B cell (primary cell): ENCODE data around the gene COPS3. TPM values are rescaled to one million over a fixed set of nuclear protein-coding genes. Genes with fewer than 3 reads are reported as not detected.

ENCODE experiments used
- ATAC-seq: fragments of 200-7000 bp; cut with Tn5 transposase; one replicate; pipeline ENCODE4 v1.10.0; 2021; ENCODE audit warnings: low read depth, mild to moderate bottlenecking, moderate number of reproducible peaks, moderate library complexity
- CTCF ChIA-PET: fragments of 350-600 bp; sonication (Branson Sonifier 250); formaldehyde crosslinking; loops from one replicate; lab custom pipeline; 2021; ENCODE audit warnings: antibody characterized with exemption, inconsistent platforms; lab: Charles Lee
- POLR2A ChIA-PET: fragments of 350-600 bp; sonication (Branson Sonifier 250); formaldehyde crosslinking; loops from one replicate; lab custom pipeline; 2021; ENCODE audit warnings: antibody characterized with exemption; lab: Charles Lee
- DNase-seq: peaks from one replicate; pipeline ENCODE4 v3.0.0; 2013
- H2AFZ ChIP-seq: 2 replicates; pipeline ENCODE4 v1.6.1; 2012; ENCODE audit warnings: mild to moderate bottlenecking, low read depth, low read length; ENCODE audit not compliant: insufficient read depth, poor library complexity, severe bottlenecking
- H3K27ac ChIP-seq, 2 donors: 1 replicate in 1 of 2; 2 replicates in 1 of 2; pipeline ENCODE4 v1.5.1; 2012 to 2013; ENCODE audit warnings: low read length in 2 of 2, mild to moderate bottlenecking in 2 of 2, moderate library complexity in 1 of 2
- H3K27me3 ChIP-seq, 4 experiments: fragments of 200-600 bp in 1 of 4; sonication (generic) in 1 of 4; replicated peaks in 1 of 4; 1 replicate in 2 of 4; 2 replicates in 2 of 4; pipeline versions ENCODE4 v1.6.1 to v1.7.0; 2013 to 2016; ENCODE audit warnings: low read length in 3 of 4, mild to moderate bottlenecking in 2 of 4, mixed read lengths in 1 of 4, moderate library complexity in 1 of 4; ENCODE audit not compliant: insufficient read depth in 4 of 4, control insufficient read depth in 3 of 4; ENCODE audit errors: control extremely low read depth in 1 of 4
- H3K36me3 ChIP-seq, 2 experiments: replicated peaks in 1 of 2; 1 replicate in 1 of 2; 2 replicates in 1 of 2; pipeline versions ENCODE4 v1.6.1 to v1.7.1; 2013; ENCODE audit warnings: low read length in 1 of 2; ENCODE audit not compliant: insufficient read depth in 2 of 2, control insufficient read depth in 1 of 2; ENCODE audit errors: control extremely low read depth in 1 of 2, extremely low read depth in 1 of 2
- H3K4me1 ChIP-seq, 2 donors: fragments of 200-600 bp in 1 of 2; sonication (generic) in 1 of 2; 1 replicate in 1 of 2; 2 replicates in 1 of 2; pipeline versions ENCODE4 v1.5.1 to v1.6.1; 2013 to 2017; ENCODE audit warnings: low read length in 2 of 2; ENCODE audit not compliant: control insufficient read depth in 2 of 2, insufficient read depth in 2 of 2
- H3K4me2 ChIP-seq: replicated peaks from 2 replicates; pipeline ENCODE3; 2012; ENCODE audit warnings: mild to moderate bottlenecking, low read depth, low read length; ENCODE audit not compliant: poor library complexity, severe bottlenecking
- H3K4me3 ChIP-seq, 5 experiments: fragments of 200-600 bp in 1 of 5; sonication (generic) in 1 of 5; 1 replicate in 3 of 5; 2 replicates in 2 of 5; pipeline versions ENCODE4 v1.5.1 to v1.7.0; 2011 to 2016; ENCODE audit warnings: low read length in 4 of 5, mild to moderate bottlenecking in 4 of 5, low read depth in 2 of 5, control low read depth in 1 of 5, moderate library complexity in 1 of 5; ENCODE audit not compliant: insufficient read depth in 1 of 5; ENCODE audit errors: control extremely low read depth in 1 of 5, extremely low read depth in 1 of 5
- H3K79me2 ChIP-seq: fragments of 200-600 bp; sonication (generic); one replicate; pipeline ENCODE4 v1.6.0; 2016; ENCODE audit warnings: low read length; ENCODE audit not compliant: control insufficient read depth, insufficient read depth
- H3K9ac ChIP-seq: fragments of 200-600 bp; sonication (generic); 2 replicates; pipeline ENCODE4 v1.6.1; 2017; ENCODE audit warnings: mild to moderate bottlenecking, low read length, moderate library complexity
- H3K9me3 ChIP-seq, 3 donors: one replicate each; pipeline versions ENCODE4 v1.6.1 to v1.7.1; 2013; ENCODE audit warnings: low read length in 2 of 3; ENCODE audit not compliant: control insufficient read depth in 2 of 3, insufficient read depth in 1 of 3; ENCODE audit errors: control extremely low read depth in 1 of 3
- H4K20me1 ChIP-seq: 2 replicates; pipeline ENCODE4 v1.6.0; 2012; ENCODE audit warnings: mild to moderate bottlenecking, low read length; ENCODE audit not compliant: insufficient read depth, control insufficient read depth, poor library complexity, severe bottlenecking
- H3K27ac Mint-ChIP-seq: one replicate; pipeline ENCODE4 v1.8.0; 2021; ENCODE audit warnings: mixed read lengths
- H3K27me3 Mint-ChIP-seq: one replicate; pipeline ENCODE4 v1.8.0; 2021; ENCODE audit warnings: mixed read lengths
- H3K4me1 Mint-ChIP-seq: one replicate; pipeline ENCODE4 v1.8.0; 2021; ENCODE audit warnings: mixed read lengths
- H3K4me3 Mint-ChIP-seq: one replicate; pipeline ENCODE4 v1.8.0; 2021; ENCODE audit warnings: mixed read lengths
- H3K9me3 Mint-ChIP-seq: one replicate; pipeline ENCODE4 v1.8.0; 2022; ENCODE audit warnings: mixed read lengths; ENCODE audit not compliant: insufficient read depth
- EZH2 ChIP-seq: IDR thresholded peaks from 2 replicates; pipeline ENCODE4 v1.6.1; 2012; ENCODE audit warnings: borderline replicate concordance, low read depth, mild to moderate bottlenecking, moderate library complexity, low read length; ENCODE audit not compliant: insufficient read depth, poor library complexity, severe bottlenecking
- WGBS: methylation state at CpG from one replicate; pipeline ENCODE4 v1.1.5; 2013; ENCODE audit warnings: missing lambda C conversion rate; ENCODE audit not compliant: insufficient coverage; 5-methylcytosine and 5-hydroxymethylcytosine counted together
- intact Hi-C: fragments of 100-400 bp; cut with micrococcal nuclease; formaldehyde crosslinking; loops from one replicate; pipeline ENCODE4 v1.10.0; 2022
- polyA plus RNA-seq: library from polyadenylated mRNA; depleted of rRNA; stranded (reverse); fragments of >200 nt; gene quantifications from 2 replicates; pipeline ENCODE4 v1.2.3, GENCODE V29; 2012
- total RNA-seq, 2 donors: library from RNA; stranded (reverse); fragments of 120-200 nt in 1 of 2; gene quantifications; 1 replicate in 1 of 2; 2 replicates in 1 of 2; pipeline versions ENCODE4 v1.2.3 to v1.2.4, GENCODE V29; 2013 to 2022
- TF ChIP-seq, protein P1 (sequence below): fragments of 200-600 bp; IDR thresholded peaks from one replicate; pipeline ENCODE4 v1.8.0; 2022; ENCODE audit warnings: antibody characterized with exemption, mild to moderate bottlenecking

COPS3 gene
- total and polyA plus RNA-seq, 2 donors (not counting 1 experiment from before 2014, with no cell fraction given): 37.2 to 45.5 TPM

DNA sequence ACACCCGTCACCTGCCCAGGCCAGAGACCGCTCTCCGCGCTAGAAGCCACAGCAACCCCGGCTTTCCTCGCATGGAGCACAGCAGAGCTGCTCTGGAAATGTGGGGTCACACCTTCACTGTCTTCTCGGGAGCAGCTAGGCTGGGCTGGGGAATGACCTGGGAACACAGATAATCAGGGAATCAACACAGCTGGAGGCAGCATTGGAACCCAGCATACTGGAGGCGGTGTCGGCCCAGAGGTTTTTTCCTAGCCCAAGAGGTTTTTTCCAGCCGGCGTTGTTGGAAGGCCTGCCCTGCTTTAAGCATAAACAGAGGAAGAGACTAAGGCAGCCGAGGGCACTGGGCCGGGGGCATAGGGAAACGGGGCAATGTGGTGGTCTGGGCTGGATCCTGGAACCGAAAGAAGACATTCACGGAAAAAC, 74.1 kb downstream of the COPS3 start:
- Histone ChIP-seq H3K4me1 (peaks cover 14 to 25% of the 10 kb centered on the region in 2 donors), H3K4me3 (no peak overlapping the region), H3K9ac (no peak overlapping the region), H3K36me3 (peaks cover 4 to 8% of the 10 kb centered on the region in 2 experiments), H3K9me3 (peaks cover 0 to 11% (median 0%) of the 10 kb centered on the region in 3 donors), H2AFZ (no peak overlapping the region), H3K27me3 (no peaks in the 10 kb centered on the region), H3K27ac (peak overlapping the region; percentile 65 to 66), H3K4me2 (peak overlapping the region; percentile 99), H4K20me1 (peaks cover 4% of the 10 kb centered on the region), H3K79me2 (peaks cover 9% of the 10 kb centered on the region)
- POLR2A ChIA-PET: interaction anchor here (0.8 to 1.6 kb wide), 2 partner anchors 20 to 30 kb away, joined by 3 to 4 read pairs; partner anchors contain the start of gene FLCN
- Mint-ChIP-seq H3K27ac (peak overlapping the region; percentile 89), H3K4me3 (peak overlapping the region; percentile 70), H3K9me3 (no peaks in the 10 kb centered on the region), H3K27me3 (no peaks in the 10 kb centered on the region), H3K4me1 (peaks cover 20% of the 10 kb centered on the region)
- no peak for DNase-seq
- WGBS: 88% methylated on average over 15 of the region's 16 CpGs
- TF ChIP-seq, protein P1, sequence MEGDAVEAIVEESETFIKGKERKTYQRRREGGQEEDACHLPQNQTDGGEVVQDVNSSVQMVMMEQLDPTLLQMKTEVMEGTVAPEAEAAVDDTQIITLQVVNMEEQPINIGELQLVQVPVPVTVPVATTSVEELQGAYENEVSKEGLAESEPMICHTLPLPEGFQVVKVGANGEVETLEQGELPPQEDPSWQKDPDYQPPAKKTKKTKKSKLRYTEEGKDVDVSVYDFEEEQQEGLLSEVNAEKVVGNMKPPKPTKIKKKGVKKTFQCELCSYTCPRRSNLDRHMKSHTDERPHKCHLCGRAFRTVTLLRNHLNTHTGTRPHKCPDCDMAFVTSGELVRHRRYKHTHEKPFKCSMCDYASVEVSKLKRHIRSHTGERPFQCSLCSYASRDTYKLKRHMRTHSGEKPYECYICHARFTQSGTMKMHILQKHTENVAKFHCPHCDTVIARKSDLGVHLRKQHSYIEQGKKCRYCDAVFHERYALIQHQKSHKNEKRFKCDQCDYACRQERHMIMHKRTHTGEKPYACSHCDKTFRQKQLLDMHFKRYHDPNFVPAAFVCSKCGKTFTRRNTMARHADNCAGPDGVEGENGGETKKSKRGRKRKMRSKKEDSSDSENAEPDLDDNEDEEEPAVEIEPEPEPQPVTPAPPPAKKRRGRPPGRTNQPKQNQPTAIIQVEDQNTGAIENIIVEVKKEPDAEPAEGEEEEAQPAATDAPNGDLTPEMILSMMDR: no peak
- no peak for TF ChIP-seq EZH2
- ATAC-seq: no peak
- CTCF ChIA-PET: no interaction called here
- intact Hi-C loops: loop anchor here (1.0 to 10.0 kb wide), 3 partner anchors 30 to 162 kb away; partner anchors contain the start of genes FLCN and MPRIP
